Fibroblast of villous mesenchyme (primary cell): Measurements from ENCODE around the gene NOSTRIN. TPM values are rescaled to one million over a fixed set of nuclear protein-coding genes. Genes with fewer than 3 reads are reported as not detected.
A peak's percentile ranks its signal among the peaks of the same experiment; 100 is the strongest.
"Not testable (repeated sequence)": the region's sequence is repeated elsewhere in the genome, so short reads cannot be mapped to it uniquely, and the experiment has no call there.

Experiments used
- DNase-seq: peaks from one replicate; pipeline ENCODE4 v3.0.0-alpha.2; 2010; ENCODE audit warnings: low read depth
- H3K4me3 ChIP-seq: 2 replicates; pipeline ENCODE4 v1.5.1; 2011; ENCODE audit warnings: low read depth, mild to moderate bottlenecking, low read length
- CTCF ChIP-seq: IDR thresholded peaks from 2 replicates; pipeline ENCODE4 v1.5.1; 2012; ENCODE audit warnings: low read depth, mild to moderate bottlenecking, low read length; ENCODE audit not compliant: insufficient read depth
- total RNA-seq: library from RNA; depleted of rRNA; stranded (reverse); fragments of >200 nt; gene quantifications from 2 replicates; pipeline ENCODE4 v1.2.3, GENCODE V29; 2012

NOSTRIN gene
- total RNA-seq, 1 donor: 0.43 TPM

GRCh38 chr2:168767258-168767657, 35.2 kb upstream of the NOSTRIN start:
- DNase-seq: no peak
- no peak for TF ChIP-seq CTCF
- no peak overlapping the region for H3K4me3 ChIP-seq

GRCh38 chr2:168768357-168768756, 34.1 kb upstream of the NOSTRIN start:
- DNase-seq, H3K4me3 ChIP-seq: not testable (repeated sequence)

- no peak for TF ChIP-seq CTCF
- peak; percentile 40 for DNase-seq
- no peak overlapping the region for H3K4me3 ChIP-seq
Measured at GRCh38 chr2:168770796-168771195, 31.6 kb upstream of the NOSTRIN start.

GRCh38 chr2:168772704-168773103, 29.7 kb upstream of the NOSTRIN start:
- no peak overlapping the region for H3K4me3 ChIP-seq
- TF ChIP-seq CTCF: no peak
- no peak for DNase-seq

GRCh38 chr2:168773128-168773527, 29.3 kb upstream of the NOSTRIN start:
- no peak for TF ChIP-seq CTCF
- no peak for DNase-seq

GRCh38 chr2:168773719-168774521, 28.5 kb upstream of the NOSTRIN start:
- TF ChIP-seq CTCF: peak; percentile 95
- peak; percentile 74 for DNase-seq
- no peak overlapping the region for H3K4me3 ChIP-seq

More at GRCh38 chr2:168773128-168773527, 29.3 kb upstream of the NOSTRIN start:
- H3K4me3 ChIP-seq: no peak overlapping the region

- no peak overlapping the region for H3K4me3 ChIP-seq
- no peak for DNase-seq
- no peak for TF ChIP-seq CTCF
Measured at GRCh38 chr2:168775837-168776236, 26.6 kb upstream of the NOSTRIN start.
